NT2/D1 (cell line): ENCODE data around the gene PLXNA3.
"Not testable (repeated sequence)": the region's sequence is repeated elsewhere in the genome, so short reads cannot be mapped to it uniquely, and the experiment has no call there.

Source experiments
- DNase-seq: peaks from one replicate; pipeline ENCODE4 v3.0.0-alpha.2; 2011; ENCODE audit warnings: low read depth, low spot score
- H3K27me3 ChIP-seq: 2 replicates; pipeline ENCODE4 v1.6.0; 2011; ENCODE audit warnings: mild to moderate bottlenecking; ENCODE audit not compliant: insufficient read length, insufficient read depth
- H3K36me3 ChIP-seq: 2 replicates; pipeline ENCODE4 v1.6.1; 2011; ENCODE audit warnings: mild to moderate bottlenecking, low read length, mixed read lengths; ENCODE audit not compliant: insufficient read depth, insufficient read length
- H3K4me1 ChIP-seq: 2 replicates; pipeline ENCODE4 v1.5.1; 2011; ENCODE audit not compliant: insufficient read depth, insufficient read length
- H3K4me3 ChIP-seq: 2 replicates; pipeline ENCODE4 v1.5.1; 2011; ENCODE audit warnings: low read depth; ENCODE audit not compliant: insufficient read length
- H3K9ac ChIP-seq: 2 replicates; pipeline ENCODE4 v1.6.0; 2011; ENCODE audit warnings: low read depth; ENCODE audit not compliant: insufficient read length
- H3K9me3 ChIP-seq: 2 replicates; pipeline ENCODE4 v1.5.1; 2011; ENCODE audit warnings: mild to moderate bottlenecking, low read length; ENCODE audit not compliant: insufficient read depth
- SUZ12 ChIP-seq: IDR thresholded peaks from 2 replicates; pipeline ENCODE4 v1.6.1; 2011; ENCODE audit not compliant: insufficient read length, insufficient read depth; ENCODE audit errors: extremely low read depth
- YY1 ChIP-seq: IDR thresholded peaks from 2 replicates; pipeline ENCODE4 v1.6.1; 2011; ENCODE audit not compliant: insufficient read length, insufficient read depth
- ZNF274 ChIP-seq: IDR thresholded peaks from 2 replicates; pipeline ENCODE4 v1.6.1; 2011; ENCODE audit warnings: mild to moderate bottlenecking, low read depth, low read length

PLXNA3 gene

DNA sequence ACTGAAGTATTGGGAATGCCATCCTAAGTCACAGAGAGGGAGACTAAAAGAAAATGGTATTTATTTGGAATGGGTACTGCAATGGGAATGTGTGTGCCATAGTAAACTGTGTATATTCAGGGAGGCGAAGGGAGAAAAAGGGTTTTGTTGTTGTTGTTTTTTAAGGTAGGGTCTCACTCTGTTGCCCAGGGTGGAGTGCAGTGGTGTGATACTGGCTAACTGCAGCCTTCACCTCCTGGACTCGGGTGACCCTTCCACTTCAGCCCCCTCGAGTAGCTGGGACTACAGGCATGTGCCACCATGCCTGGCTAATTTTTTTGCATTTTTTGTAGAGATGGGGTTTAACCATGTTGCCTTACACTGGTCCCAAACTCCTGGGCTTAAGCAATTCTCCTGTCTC lies 36.6 kb downstream of the PLXNA3 start:
- Histone ChIP-seq H3K9me3 (no peaks in the 10 kb centered on the region), H3K9ac (no peak overlapping the region), H3K4me1 (no peaks in the 10 kb centered on the region), H3K36me3 (no peaks in the 10 kb centered on the region), H3K27me3 (no peaks in the 10 kb centered on the region), H3K4me3 (no peak overlapping the region)
- no peak for DNase-seq
- no peak for TF ChIP-seq SUZ12
- no peak for TF ChIP-seq ZNF274
- no peak for TF ChIP-seq YY1

DNA sequence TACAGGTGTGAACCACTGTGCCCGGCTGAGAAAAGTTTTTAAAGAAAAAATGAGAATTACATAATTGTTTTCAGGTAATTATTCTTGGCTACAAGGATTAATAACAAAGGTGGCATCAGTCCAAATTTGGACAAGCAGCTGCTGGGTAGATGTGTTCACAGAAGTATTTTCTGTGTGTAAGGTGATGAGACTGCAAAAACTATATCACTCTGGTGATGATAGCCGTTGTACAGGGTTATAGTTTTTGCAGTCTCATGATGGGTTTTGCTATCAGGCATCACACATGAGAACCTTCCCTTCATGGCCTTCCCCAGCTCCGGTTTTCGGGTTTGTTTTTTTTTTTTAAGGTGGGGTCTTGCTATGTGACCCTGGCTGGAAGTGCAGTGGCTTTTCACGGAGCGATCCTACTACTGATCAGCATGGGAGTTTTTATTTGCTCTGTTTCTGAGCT lies 37.4 kb downstream of the PLXNA3 start:
- no peak overlapping the region for H3K4me3 ChIP-seq
- TF ChIP-seq ZNF274 (no peak), SUZ12 (no peak), YY1 (no peak)
- DNase-seq, result no peak
- H3K36me3 ChIP-seq, result no peaks in the 10 kb centered on the region
- no peaks in the 10 kb centered on the region for H3K9me3 ChIP-seq
- no peaks in the 10 kb centered on the region for H3K4me1 ChIP-seq
- H3K9ac ChIP-seq, result no peak overlapping the region
- no peaks in the 10 kb centered on the region for H3K27me3 ChIP-seq

DNA sequence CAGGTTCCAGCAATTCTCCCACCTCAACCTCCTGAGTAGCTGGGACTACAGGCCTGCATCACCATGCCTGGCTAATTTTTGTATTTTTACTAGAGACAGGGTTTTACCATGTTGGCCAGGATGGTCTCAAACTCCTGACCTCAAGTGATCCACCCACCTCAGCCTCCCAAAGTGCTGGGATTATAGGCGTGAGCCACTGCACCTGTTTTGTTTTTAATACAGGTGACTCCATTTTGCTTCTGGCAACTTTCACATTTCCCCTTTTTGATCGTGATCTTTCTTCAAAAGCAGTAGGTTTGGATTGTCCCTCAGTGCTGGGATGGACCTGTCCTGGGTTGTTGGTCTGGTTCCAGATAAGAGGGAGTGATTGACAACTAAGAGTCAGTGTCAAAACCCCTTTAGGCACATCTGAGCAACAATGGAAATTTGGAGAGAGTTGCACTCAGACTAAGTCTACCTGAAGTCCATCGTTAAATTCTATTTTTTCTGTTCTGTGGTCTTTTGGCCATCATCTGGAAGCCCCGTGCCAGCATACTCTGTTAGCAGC lies 38.6 kb downstream of the PLXNA3 start:
- DNase-seq, H3K9me3 ChIP-seq, H3K9ac ChIP-seq, H3K4me1 ChIP-seq, H3K27me3 ChIP-seq, H3K4me3 ChIP-seq, H3K36me3 ChIP-seq: not testable (repeated sequence)

DNA sequence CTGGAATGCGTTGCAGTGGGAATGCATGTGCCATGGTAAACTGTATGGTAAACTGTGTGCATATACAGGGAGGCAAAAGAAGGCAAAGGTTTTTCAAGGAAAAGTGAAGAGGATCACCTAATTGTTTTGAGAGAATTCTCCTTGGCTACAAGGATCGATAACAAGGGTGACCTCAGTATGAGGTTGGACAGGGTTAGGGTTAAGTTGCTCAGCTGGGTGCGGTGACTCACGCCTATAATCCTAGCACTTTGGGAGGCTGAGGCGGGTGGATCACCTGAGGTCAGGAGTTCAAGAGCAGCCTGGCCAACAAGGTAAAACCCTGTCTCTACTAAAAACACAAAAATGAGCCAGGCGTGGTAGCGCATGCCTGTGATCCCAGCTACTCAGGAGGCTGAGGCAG lies 43.3 kb downstream of the PLXNA3 start:
- not testable (repeated sequence) for H3K9me3 ChIP-seq, H3K4me3 ChIP-seq, H3K36me3 ChIP-seq, H3K27me3 ChIP-seq, DNase-seq, H3K4me1 ChIP-seq, H3K9ac ChIP-seq

DNA sequence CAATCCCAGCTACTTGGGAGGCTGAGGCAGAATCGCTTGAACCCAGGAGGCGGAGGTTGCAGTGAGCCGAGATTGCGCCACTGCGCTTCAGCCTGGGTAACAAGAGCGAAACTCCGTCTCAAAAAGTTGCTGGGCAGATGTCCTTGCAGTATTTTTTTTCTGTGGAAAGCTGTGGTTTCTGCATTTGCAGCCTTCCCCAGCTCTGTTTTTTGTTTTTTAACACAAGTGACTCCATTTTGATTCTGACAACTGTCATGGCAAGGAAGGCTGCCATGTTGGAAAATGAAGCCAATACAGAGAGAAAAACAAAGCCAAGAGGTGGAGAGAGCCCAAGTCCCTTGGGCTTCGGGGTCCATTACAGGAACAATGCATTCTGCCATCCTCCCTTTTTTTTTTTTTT lies 44.0 kb downstream of the PLXNA3 start:
- Histone ChIP-seq H3K9ac (no peak overlapping the region), H3K9me3 (no peaks in the 10 kb centered on the region), H3K4me3 (no peak overlapping the region), H3K36me3 (peaks cover 2% of the 10 kb centered on the region), H3K27me3 (no peaks in the 10 kb centered on the region), H3K4me1 (peaks cover 3% of the 10 kb centered on the region)
- TF ChIP-seq YY1 (no peak), ZNF274 (no peak), SUZ12 (no peak)
- DNase-seq, result no peak

DNA sequence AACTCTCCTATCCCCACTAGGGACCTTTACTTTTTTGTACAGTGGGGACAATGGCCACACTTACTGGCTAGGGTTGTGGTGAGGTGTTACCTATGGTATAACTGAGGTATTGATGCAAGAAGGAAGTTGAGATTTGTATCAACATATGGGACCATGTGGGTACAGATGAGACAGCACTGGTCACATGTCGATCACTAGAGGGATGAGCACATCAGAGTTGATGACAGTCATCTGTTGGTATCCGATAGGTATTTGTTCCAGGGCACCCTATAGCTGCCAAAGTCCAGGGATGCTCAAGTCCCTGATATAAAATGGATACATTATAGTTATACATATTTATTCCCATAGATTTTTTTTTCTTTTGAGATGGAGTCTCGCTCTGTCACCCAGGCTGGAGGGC lies 44.9 kb downstream of the PLXNA3 start:
- no peak for DNase-seq
- H3K9ac ChIP-seq, result no peak overlapping the region
- H3K4me3 ChIP-seq, result no peak overlapping the region
- no peaks in the 10 kb centered on the region for H3K9me3 ChIP-seq
- H3K36me3 ChIP-seq, result peaks cover 6% of the 10 kb centered on the region
- TF ChIP-seq ZNF274 (no peak), SUZ12 (no peak), YY1 (no peak)
- peaks cover 3% of the 10 kb centered on the region for H3K4me1 ChIP-seq
- no peaks in the 10 kb centered on the region for H3K27me3 ChIP-seq

DNA sequence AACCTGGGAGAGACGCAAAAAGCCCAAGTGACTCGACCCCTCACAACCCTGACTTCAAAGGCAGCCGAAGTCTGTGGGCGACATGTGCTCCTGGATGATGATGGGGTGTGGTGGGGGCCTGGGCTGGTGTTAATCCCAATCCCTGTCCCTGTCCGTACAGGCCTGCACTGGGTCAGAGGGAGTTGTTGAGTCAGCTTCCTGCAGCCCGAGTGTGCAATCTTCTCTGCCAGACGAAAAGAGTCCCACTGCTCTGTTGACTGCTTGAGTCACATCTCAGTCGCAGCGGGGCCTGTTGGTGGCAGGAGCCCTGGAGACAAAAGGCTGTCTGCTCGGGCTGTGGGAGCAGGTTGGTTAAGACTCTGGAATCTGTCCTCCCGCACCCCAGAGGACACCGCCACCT lies 47.7 kb downstream of the PLXNA3 start:
- no peak overlapping the region for H3K9ac ChIP-seq
- no peak for DNase-seq
- TF ChIP-seq SUZ12 (no peak), YY1 (no peak), ZNF274 (no peak)
- no peak overlapping the region for H3K4me3 ChIP-seq
- peaks cover 3% of the 10 kb centered on the region for H3K4me1 ChIP-seq
- H3K9me3 ChIP-seq, result no peaks in the 10 kb centered on the region
- H3K27me3 ChIP-seq, result no peaks in the 10 kb centered on the region
- peaks cover 10% of the 10 kb centered on the region for H3K36me3 ChIP-seq

DNA sequence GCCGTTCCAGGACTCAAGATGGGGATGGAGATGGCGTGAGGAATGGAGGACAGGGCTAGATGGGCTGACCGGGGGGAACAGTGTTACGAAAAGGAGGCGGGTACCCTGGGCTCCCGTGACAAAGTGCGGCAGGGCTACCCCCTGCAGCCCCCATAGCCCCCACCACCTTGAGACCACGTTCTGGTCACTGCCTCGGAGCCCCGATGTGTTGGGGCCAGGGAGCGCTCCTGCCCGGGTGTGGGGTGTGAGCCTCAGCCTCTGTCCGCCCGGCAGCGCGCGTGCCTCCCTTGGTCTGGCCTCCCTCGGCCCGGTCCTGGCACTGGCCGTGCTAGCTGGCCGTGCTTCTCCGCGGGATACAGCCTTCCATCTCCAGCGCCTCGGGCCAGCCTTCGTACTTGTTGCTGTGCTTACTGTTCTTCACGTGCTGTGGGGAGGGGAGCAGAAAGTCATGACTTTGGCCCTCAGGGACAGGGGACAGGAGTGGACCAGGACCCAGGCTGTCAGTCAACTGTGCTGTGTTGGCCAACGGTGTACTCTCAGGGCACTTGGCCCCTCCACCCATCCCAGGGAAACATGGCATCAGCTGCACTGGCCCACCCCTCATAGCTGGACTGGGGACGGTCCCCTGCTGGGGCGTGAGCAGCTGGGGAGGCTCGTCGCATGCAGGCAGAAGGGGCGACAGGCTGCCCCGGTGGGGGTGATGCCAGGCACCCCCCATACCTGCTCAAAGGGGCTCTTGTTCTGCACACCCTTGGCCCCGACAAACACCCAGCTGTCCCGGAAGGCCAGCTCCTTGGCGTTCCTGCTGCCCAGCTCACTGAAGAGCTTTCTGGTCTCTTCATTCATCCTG lies 48.6 kb downstream of the PLXNA3 start:
- DNase-seq, result no peak
- H3K9me3 ChIP-seq, result no peaks in the 10 kb centered on the region
- H3K27me3 ChIP-seq, result no peaks in the 10 kb centered on the region
- H3K9ac ChIP-seq, result no peak overlapping the region
- peaks cover 3% of the 10 kb centered on the region for H3K4me1 ChIP-seq
- H3K36me3 ChIP-seq, result peaks cover 10% of the 10 kb centered on the region
- H3K4me3 ChIP-seq, result no peak overlapping the region
- TF ChIP-seq ZNF274 (no peak), YY1 (no peak), SUZ12 (no peak)
